Left ventricle myocardium inferior (tissue), 1 donor: Measurements from ENCODE around the gene PCDH15. TPM values are rescaled to one million over a fixed set of nuclear protein-coding genes. Genes with fewer than 3 reads are reported as not detected.

Experiments
- DNase-seq: peaks from one replicate; pipeline ENCODE4 v3.0.0-alpha.2; 2020
- H3K27ac ChIP-seq: fragments of 200-600 bp; replicated peaks from 2 replicates; pipeline ENCODE4 v1.8.0; 2021
- H3K27me3 ChIP-seq: fragments of 200-600 bp; 2 replicates; pipeline ENCODE4 v1.8.0; 2021; ENCODE audit warnings: low read depth
- H3K36me3 ChIP-seq: fragments of 200-600 bp; 2 replicates; pipeline ENCODE4 v1.8.0; 2021
- H3K4me1 ChIP-seq: fragments of 200-600 bp; 2 replicates; pipeline ENCODE4 v1.8.0; 2021
- H3K4me3 ChIP-seq: fragments of 200-600 bp; 2 replicates; pipeline ENCODE4 v1.8.0; 2021; ENCODE audit warnings: mild to moderate bottlenecking, moderate library complexity
- H3K9me3 ChIP-seq: fragments of 200-600 bp; replicated peaks from 2 replicates; pipeline ENCODE4 v1.8.0; 2021
- CTCF ChIP-seq: fragments of 200-600 bp; IDR thresholded peaks from 2 replicates; pipeline ENCODE4 v1.8.0; 2021; ENCODE audit warnings: antibody characterized with exemption, mild to moderate bottlenecking, borderline replicate concordance
- intact Hi-C: fragments of 100-400 bp; cut with micrococcal nuclease; formaldehyde crosslinking; loops from one replicate; pipeline ENCODE4 v1.11.0; 2022
- total RNA-seq: library from RNA; stranded (reverse); fragmentation: NEBNext Ultra II Directional; extraction: Animal tissue kit (Norgen Biotek cat#: 25700); gene quantifications from one replicate; pipeline ENCODE4 v1.2.1, GENCODE V29; 2021
- donor health status: DM: no; HTN: yes; CAD: no; lungs with severe emphysema.

The PCDH15 gene
- total RNA-seq, 1 donor from 2014 or later = 0.19 TPM

- DNase-seq = no peak
- peaks cover 8% of the 10 kb centered on the region for H3K9me3 ChIP-seq
- no peak for TF ChIP-seq CTCF
Observed at GRCh38 chr10:53983431-53983830, 817.6 kb downstream of the PCDH15 start.

GRCh38 chr10:53980210-53980609, 820.8 kb downstream of the PCDH15 start:
- no peak for DNase-seq
- intact Hi-C loops = no loop called here
- no peak overlapping the region for H3K27ac ChIP-seq
- no peaks in the 10 kb centered on the region for H3K4me1 ChIP-seq
- no peak for TF ChIP-seq CTCF
- no peaks in the 10 kb centered on the region for H3K27me3 ChIP-seq
- peaks cover 8% of the 10 kb centered on the region for H3K9me3 ChIP-seq
- no peaks in the 10 kb centered on the region for H3K36me3 ChIP-seq
- H3K4me3 ChIP-seq = no peak overlapping the region

More at GRCh38 chr10:53983431-53983830, 817.6 kb downstream of the PCDH15 start:
- no peaks in the 10 kb centered on the region for H3K36me3 ChIP-seq
- no peaks in the 10 kb centered on the region for H3K27me3 ChIP-seq
- H3K27ac ChIP-seq = no peak overlapping the region
- intact Hi-C loops = no loop called here
- H3K4me3 ChIP-seq = no peak overlapping the region
- H3K4me1 ChIP-seq = no peaks in the 10 kb centered on the region

GRCh38 chr10:53978301-53978700, 822.7 kb downstream of the PCDH15 start:
- H3K4me1 ChIP-seq = no peaks in the 10 kb centered on the region
- H3K27me3 ChIP-seq = no peaks in the 10 kb centered on the region
- no peak for DNase-seq
- no peak overlapping the region for H3K27ac ChIP-seq
- peaks cover 26% of the 10 kb centered on the region for H3K9me3 ChIP-seq
- no peaks in the 10 kb centered on the region for H3K36me3 ChIP-seq
- intact Hi-C loops = no loop called here
- H3K4me3 ChIP-seq = no peak overlapping the region
- no peak for TF ChIP-seq CTCF

GRCh38 chr10:53977267-53977666, 823.8 kb downstream of the PCDH15 start:
- no peak for DNase-seq
- intact Hi-C loops = no loop called here
- Histone ChIP-seq H3K27ac (no peak overlapping the region), H3K4me3 (no peak overlapping the region), H3K27me3 (no peaks in the 10 kb centered on the region), H3K9me3 (peaks cover 28% of the 10 kb centered on the region), H3K36me3 (no peaks in the 10 kb centered on the region), H3K4me1 (no peaks in the 10 kb centered on the region)
- no peak for TF ChIP-seq CTCF

GRCh38 chr10:53957401-53957800, 843.6 kb downstream of the PCDH15 start:
- no peak for DNase-seq
- intact Hi-C loops = no loop called here
- H3K9me3 ChIP-seq = peaks cover 4% of the 10 kb centered on the region
- H3K27ac ChIP-seq = no peak overlapping the region
- no peak for TF ChIP-seq CTCF
- H3K36me3 ChIP-seq = no peaks in the 10 kb centered on the region
- no peaks in the 10 kb centered on the region for H3K27me3 ChIP-seq
- no peaks in the 10 kb centered on the region for H3K4me1 ChIP-seq
- no peak overlapping the region for H3K4me3 ChIP-seq

GRCh38 chr10:53955091-53955490, 845.9 kb downstream of the PCDH15 start:
- Histone ChIP-seq H3K4me3 (no peak overlapping the region), H3K4me1 (no peaks in the 10 kb centered on the region), H3K27ac (no peak overlapping the region), H3K9me3 (peaks cover 13% of the 10 kb centered on the region), H3K36me3 (no peaks in the 10 kb centered on the region), H3K27me3 (no peaks in the 10 kb centered on the region)
- TF ChIP-seq CTCF = no peak
- no peak for DNase-seq
- intact Hi-C loops = no loop called here
